Astrocyte of the cerebellum (primary cell): Measurements from ENCODE around the gene TRIM36.

Source experiments
- DNase-seq: peaks from one replicate; pipeline ENCODE4 v3.0.0-alpha.2; 2011; ENCODE audit warnings: low read depth
- H3K4me3 ChIP-seq: 2 replicates; pipeline ENCODE4 v1.5.1; 2011; ENCODE audit warnings: mild to moderate bottlenecking, low read depth, low read length, moderate library complexity
- CTCF ChIP-seq: IDR thresholded peaks from 2 replicates; pipeline ENCODE4 v1.5.1; 2012; ENCODE audit warnings: low read length, low read depth, moderate library complexity, mild to moderate bottlenecking; ENCODE audit errors: missing control alignments
- in situ Hi-C: cut with HindIII; loops from 2 replicates; pipeline ENCODE4 v1.10.0; 2017; ENCODE audit warnings: low sequenced_read_pairs

TRIM36 gene

DNA sequence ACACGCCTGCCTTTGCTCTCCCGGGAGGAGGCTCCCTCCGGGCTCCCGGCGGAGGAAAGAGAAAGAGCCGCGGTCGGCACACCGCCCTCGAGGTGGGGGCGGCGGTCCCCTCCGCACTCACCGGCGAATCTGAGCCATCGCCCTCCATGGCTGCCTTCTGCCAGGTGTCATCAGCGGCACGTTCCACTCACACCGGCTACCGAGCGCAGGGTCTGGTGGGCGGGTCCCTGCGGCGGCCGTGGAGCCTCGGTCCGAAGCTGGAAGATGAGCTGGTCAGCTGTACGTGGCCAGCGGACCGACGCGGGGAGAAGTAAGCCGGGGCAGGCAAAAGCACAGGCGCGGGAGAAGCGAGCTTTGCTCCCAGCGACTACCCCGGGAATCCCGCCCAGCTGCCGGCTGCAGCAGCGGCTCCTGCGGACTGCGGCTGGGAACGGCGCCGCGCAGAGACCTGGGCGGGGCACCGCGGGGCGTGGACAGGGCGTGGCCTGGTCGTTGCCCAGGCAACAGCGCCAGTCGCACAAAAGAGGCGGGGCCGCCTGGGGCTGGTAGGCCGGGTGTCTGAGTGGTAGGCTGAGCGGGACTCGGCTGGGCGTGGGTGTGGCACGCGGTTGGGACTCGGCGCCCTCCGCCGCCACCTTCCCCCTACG is at the start of gene TRIM36:
Gene TRIM36 (minus strand): TSS at position 422 of the 647 bp plus-strand sequence. CDS start 274 bp downstream, at position 148.
- DNase-seq, result peak; percentile 73
- TF ChIP-seq CTCF, result peak; percentile 32
- H3K4me3 ChIP-seq, result peak within 1 kb of the TSS; percentile 85
- in situ Hi-C loops, result no loop called here

DNA sequence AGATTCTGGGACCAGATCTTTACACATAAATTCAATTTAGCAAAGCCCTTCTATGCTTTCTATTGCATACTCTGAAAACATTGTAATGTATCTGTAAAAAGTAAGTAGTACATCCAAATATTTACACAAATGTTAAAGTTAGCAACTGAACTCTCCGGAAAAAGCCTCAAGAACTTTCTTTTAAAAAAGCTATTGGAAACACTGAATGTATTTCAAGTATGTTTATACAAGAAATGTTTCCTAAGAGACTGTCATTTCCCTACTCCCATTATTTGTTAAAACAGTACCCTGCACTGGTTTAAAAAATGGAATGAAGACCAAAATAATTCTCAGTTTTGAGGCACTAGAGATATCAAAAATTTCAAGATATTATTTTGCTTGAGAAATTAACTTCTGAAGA is 44.8 kb upstream of the TRIM36 start:
- H3K4me3 ChIP-seq, result no peak overlapping the region
- in situ Hi-C loops, result no loop called here
- no peak for TF ChIP-seq CTCF
- DNase-seq, result no peak

GRCh38 chr5:115209279-115209678 is 39.6 kb upstream of the TRIM36 start:
- in situ Hi-C loops, result no loop called here
- no peak for DNase-seq
- no peak overlapping the region for H3K4me3 ChIP-seq
- no peak for TF ChIP-seq CTCF

DNA sequence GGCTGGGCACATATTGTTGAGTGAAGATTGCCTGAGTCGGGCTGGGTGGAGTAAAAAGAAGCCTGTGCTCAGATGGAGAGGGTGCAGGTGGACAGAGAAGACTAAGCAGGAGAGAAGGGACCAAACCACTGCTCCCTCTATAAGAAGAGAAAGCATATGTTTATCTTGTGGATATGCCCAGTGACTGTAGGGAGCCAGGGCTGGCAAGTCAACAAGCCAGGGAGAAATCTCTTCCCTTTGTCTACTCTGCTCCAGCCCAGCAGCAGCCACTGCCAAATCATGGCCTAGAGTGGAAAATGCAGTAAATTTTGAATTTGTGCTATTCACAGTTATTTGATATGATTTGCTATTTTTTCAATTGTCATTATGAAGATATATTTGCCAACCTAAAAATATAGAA is 33.2 kb upstream of the TRIM36 start:
- no peak overlapping the region for H3K4me3 ChIP-seq
- TF ChIP-seq CTCF, result no peak
- no peak for DNase-seq
- in situ Hi-C loops, result no loop called here

GRCh38 chr5:115196161-115196560 is 26.5 kb upstream of the TRIM36 start:
- DNase-seq, result no peak
- in situ Hi-C loops, result loop anchor here (25.0 kb wide), 1 partner anchor 1809 kb away; no protein-coding TSS in a partner anchor
- H3K4me3 ChIP-seq, result no peak overlapping the region
- TF ChIP-seq CTCF, result no peak

DNA sequence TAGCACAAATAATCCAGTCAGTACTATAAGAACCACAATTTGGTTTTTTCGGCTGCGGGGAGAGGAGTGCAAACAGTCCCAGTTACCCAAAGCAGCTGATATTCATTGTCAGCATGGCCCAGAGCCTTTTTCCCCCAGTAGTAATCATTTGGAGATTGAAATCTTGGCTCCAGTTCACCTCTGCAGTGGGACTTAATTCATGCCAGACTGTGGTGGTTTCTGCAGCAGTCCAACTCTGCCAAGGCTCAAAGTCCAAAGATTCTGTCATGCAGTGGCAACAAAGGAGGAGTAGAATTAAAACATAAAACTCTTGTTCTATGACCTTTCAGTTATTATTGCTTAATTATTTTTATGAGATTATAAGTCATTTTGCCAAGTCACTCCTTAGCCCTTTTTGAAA is 25.0 kb upstream of the TRIM36 start:
- DNase-seq, result peak; percentile 50
- no peak overlapping the region for H3K4me3 ChIP-seq
- no peak for TF ChIP-seq CTCF
- in situ Hi-C loops, result loop anchor here (25.0 kb wide), 1 partner anchor 1807 kb away; no protein-coding TSS in a partner anchor
